GM12878 (cell line): ENCODE measurements around the gene ADNP2. TPM values are rescaled to one million over a fixed set of nuclear protein-coding genes. Genes with fewer than 3 reads are reported as not detected.

Experiments used
- ASH2L ChIP-seq: fragments of 300-600, 200-600 bp; sonication (generic); IDR thresholded peaks from 2 replicates; pipeline ENCODE4 v1.6.1; 2017; ENCODE audit warnings: low read depth, mild to moderate bottlenecking, borderline replicate concordance
- ATF2 ChIP-seq: IDR thresholded peaks from 2 replicates; pipeline ENCODE4 v1.6.1; 2012; ENCODE audit warnings: low read length, inconsistent platforms
- ATF3 ChIP-seq: IDR thresholded peaks from 2 replicates; pipeline ENCODE4 v1.6.1; 2011; ENCODE audit warnings: low read depth, mild to moderate bottlenecking, low read length, moderate library complexity, borderline replicate concordance; ENCODE audit errors: extremely low read depth
- ATF7 ChIP-seq: fragments of 450-650 bp; IDR thresholded peaks from 2 replicates; pipeline ENCODE4 v1.6.1; 2016; ENCODE audit warnings: low read depth, mild to moderate bottlenecking
- BRCA1 ChIP-seq: IDR thresholded peaks from 2 replicates; pipeline ENCODE4 v1.6.1; 2011; ENCODE audit warnings: low read depth, low read length, improper control_type of control experiment
- CEBPZ ChIP-seq: fragments of 150-350 bp; IDR thresholded peaks from 2 replicates; pipeline ENCODE4 v1.6.1; 2016; ENCODE audit warnings: low read depth, low read length
- CREB1 ChIP-seq: IDR thresholded peaks from 2 replicates; pipeline ENCODE4 v1.6.1; 2012; ENCODE audit warnings: low read depth, mild to moderate bottlenecking, inconsistent platforms
- E2F4 ChIP-seq: IDR thresholded peaks from 2 replicates; pipeline ENCODE4 v1.6.1; 2012; ENCODE audit warnings: low read depth, low read length, improper control_type of control experiment
- ESRRA ChIP-seq: IDR thresholded peaks from 2 replicates; pipeline ENCODE4 v1.6.1; 2012; ENCODE audit warnings: mild to moderate bottlenecking, low read length, improper control_type of control experiment
- FOXM1 ChIP-seq: IDR thresholded peaks from 2 replicates; pipeline ENCODE4 v1.6.1; 2012; ENCODE audit warnings: low read depth, mild to moderate bottlenecking, inconsistent platforms, low read length, moderate library complexity
- IRF5 ChIP-seq: fragments of 450-650 bp; IDR thresholded peaks from 2 replicates; pipeline ENCODE4 v1.6.1; 2017; ENCODE audit warnings: borderline replicate concordance
- JUND ChIP-seq: IDR thresholded peaks from 2 replicates; pipeline ENCODE4 v1.6.1; 2012; ENCODE audit warnings: low read depth, mild to moderate bottlenecking, low read length, improper control_type of control experiment, moderate library complexity
- KDM1A ChIP-seq: fragments of 200-600 bp; sonication (generic); IDR thresholded peaks from 2 replicates; pipeline ENCODE4 v1.6.1; 2016; ENCODE audit warnings: borderline replicate concordance
- MEF2A ChIP-seq: IDR thresholded peaks from 2 replicates; pipeline ENCODE4 v1.6.1; 2011; ENCODE audit warnings: low read depth, mild to moderate bottlenecking, low read length, moderate library complexity; ENCODE audit not compliant: insufficient read depth
- MTA3 ChIP-seq: IDR thresholded peaks from 2 replicates; pipeline ENCODE4 v1.6.1; 2012; ENCODE audit warnings: low read length, inconsistent platforms, borderline replicate concordance
- PML ChIP-seq: IDR thresholded peaks from 2 replicates; pipeline ENCODE4 v1.6.1; 2012; ENCODE audit warnings: low read length, inconsistent platforms
- RCOR1 ChIP-seq: conservative IDR thresholded peaks from 2 replicates; pipeline ENCODE4 v1.6.1; 2012; ENCODE audit warnings: low read depth, low read length, improper control_type of control experiment
- SIN3A ChIP-seq: IDR thresholded peaks from 2 replicates; pipeline ENCODE4 v1.6.1; 2012; ENCODE audit warnings: low read depth, low read length, improper control_type of control experiment
- SIX5 ChIP-seq: IDR thresholded peaks from 2 replicates; pipeline ENCODE4 v1.6.1; 2011; ENCODE audit warnings: mild to moderate bottlenecking, low read depth, low read length, moderate library complexity; ENCODE audit not compliant: severe bottlenecking
- SMAD5 ChIP-seq: IDR thresholded peaks from 2 replicates; pipeline ENCODE4 v1.6.1; 2016; ENCODE audit warnings: antibody characterized with exemption, low read depth
- SP1 ChIP-seq: IDR thresholded peaks from one replicate; pipeline ENCODE4 v1.6.1; 2011; ENCODE audit warnings: low read depth, low read length
- SRF ChIP-seq, 2 experiments: IDR thresholded peaks; 2 replicates each; pipeline ENCODE4 v1.6.1; 2011; ENCODE audit warnings: low read depth in 2 of 2, low read length in 2 of 2, mild to moderate bottlenecking in 1 of 2, moderate library complexity in 1 of 2
- USF1 ChIP-seq: IDR thresholded peaks from 2 replicates; pipeline ENCODE4 v1.6.1; 2011; ENCODE audit warnings: borderline replicate concordance, low read depth, mild to moderate bottlenecking, moderate library complexity, mixed read lengths, low read length; ENCODE audit not compliant: insufficient read depth; ENCODE audit errors: extremely low read length
- ZBED1 ChIP-seq: IDR thresholded peaks from 2 replicates; pipeline ENCODE4 v1.6.1; 2016; ENCODE audit warnings: borderline replicate concordance
- ZNF24 ChIP-seq: fragments of 450-650 bp; IDR thresholded peaks from 2 replicates; pipeline ENCODE4 v1.6.1; 2017; ENCODE audit warnings: antibody characterized with exemption, mild to moderate bottlenecking
- polyA plus RNA-seq, 11 experiments: library from polyadenylated mRNA; depleted of rRNA in 4 of 11; unstranded in 6 of 11; stranded (reverse) in 5 of 11; fragments of >200 nt; fragmentation: Nextera tagmentation in 4 of 11; fragmentation: Illumina TruSeq in 1 of 11; extraction: Ambion mirVana in 4 of 11; extraction: Trizol in 1 of 11; gene quantifications; 1 replicate in 1 of 11; 2 replicates in 10 of 11; pipeline versions ENCODE4 v1.2.1 to v1.2.3, GENCODE V29; 2011 to 2016; ENCODE audit warnings: inconsistent platforms in 2 of 11, missing spikeins in 2 of 11, low read depth in 1 of 11
- total RNA-seq, 4 experiments: library from RNA; depleted of rRNA in 3 of 4; stranded (reverse); fragments of >200 nt in 3 of 4; fragmentation: Illumina TruSeq in 1 of 4; extraction: Trizol in 1 of 4; gene quantifications; 2 replicates each; pipeline versions ENCODE4 v1.2.1 to v1.2.3, GENCODE V29; 2013 to 2021

Gene ADNP2
- total and polyA plus RNA-seq, 10 of the 15 experiments (the other 5 are each of a cell fraction or from before 2014, with no cell fraction given): 3.7 to 25.1 (median 13.0) TPM

- no peak for TF ChIP-seq SMAD5
- no peak for TF ChIP-seq FOXM1
- TF ChIP-seq MTA3: no peak
- TF ChIP-seq IRF5: 0 out of 2 replicates have a peak, but pooled peaks have one; percentile 22
- TF ChIP-seq MEF2A: no peak
- TF ChIP-seq ESRRA: no peak
- TF ChIP-seq JUND: no peak
- TF ChIP-seq USF1: no peak
- no peak for TF ChIP-seq SIX5
- no peak for TF ChIP-seq SIN3A
- no peak for TF ChIP-seq BRCA1
- no peak for TF ChIP-seq KDM1A
- TF ChIP-seq ATF7: no peak
- TF ChIP-seq PML: no peak
- no peak for TF ChIP-seq CEBPZ
- no peak for TF ChIP-seq ZNF24
- no peak for TF ChIP-seq ZBED1
- no peak for TF ChIP-seq E2F4
- no peak for TF ChIP-seq CREB1
- TF ChIP-seq SP1: no peak
- no peak for TF ChIP-seq ATF3
- no peak for TF ChIP-seq ASH2L
- TF ChIP-seq RCOR1: no peak
- TF ChIP-seq ATF2: no peak
- no peak for TF ChIP-seq SRF (IDR thresholded peaks at IDR 0.05; ENCODE audit: low read depth in 2 of 2, low read length in 2 of 2)
Observed at GRCh38 chr18:80154293-80154692, 45.2 kb downstream of the ADNP2 start (continued).
